Esophagus (tissue), 2 donors: ENCODE results near the gene SUMO2. TPM values are rescaled to one million over a fixed set of nuclear protein-coding genes. Genes with fewer than 3 reads are reported as not detected.
A peak's percentile ranks its signal among the peaks of the same experiment; 100 is the strongest.
"Not testable (repeated sequence)": the region's sequence is repeated elsewhere in the genome, so short reads cannot be mapped to it uniquely, and the experiment has no call there.

Experiments
- H3K27ac ChIP-seq, 2 donors: one replicate each; pipeline ENCODE4 v1.5.1; 2013; ENCODE audit warnings: low read depth in 2 of 2, mild to moderate bottlenecking in 2 of 2, inconsistent platforms in 1 of 2, low read length in 1 of 2, moderate library complexity in 1 of 2
- H3K27me3 ChIP-seq, 2 donors: one replicate each; pipeline ENCODE4 v1.6.1; 2013; ENCODE audit warnings: low read length in 2 of 2, control low read depth in 1 of 2, mild to moderate bottlenecking in 1 of 2; ENCODE audit not compliant: insufficient read depth in 2 of 2, control insufficient read depth in 1 of 2
- H3K36me3 ChIP-seq, 2 donors: one replicate each; pipeline ENCODE4 v1.6.1; 2013; ENCODE audit warnings: low read length in 1 of 2; ENCODE audit not compliant: control insufficient read depth in 2 of 2, insufficient read depth in 2 of 2
- H3K4me1 ChIP-seq, 2 donors: one replicate each; pipeline ENCODE4 v1.6.1; 2013; ENCODE audit warnings: low read length in 1 of 2; ENCODE audit not compliant: control insufficient read depth in 2 of 2, insufficient read depth in 2 of 2
- H3K4me3 ChIP-seq, 2 donors: one replicate each; pipeline ENCODE4 v1.5.1; 2013; ENCODE audit warnings: low read length in 2 of 2, mild to moderate bottlenecking in 2 of 2, low read depth in 1 of 2, moderate library complexity in 1 of 2
- H3K9me3 ChIP-seq, 2 donors: one replicate each; pipeline ENCODE4 v1.6.1; 2013; ENCODE audit warnings: mild to moderate bottlenecking in 2 of 2, low read depth in 1 of 2, low read length in 1 of 2, moderate library complexity in 1 of 2; ENCODE audit not compliant: control insufficient read depth in 2 of 2, insufficient read depth in 1 of 2
- WGBS, 2 donors: extraction: QIAGEN DNeasy Blood & Tissue Kit; methylation state at CpG; one replicate each; pipeline ENCODE4 v1.1.7; 2013; 5-methylcytosine and 5-hydroxymethylcytosine counted together
- polyA plus RNA-seq, 2 donors: library from polyadenylated mRNA; stranded (reverse); fragments of 200-250 nt; gene quantifications; one replicate each; pipeline ENCODE4 v1.2.3, GENCODE V29; 2013
- donor health status: healthy with polysubstance abuse.
- donor health status: Bipolar disorder and iron deficiency.

SUMO2 gene
- polyA plus RNA-seq, 2 donors: 68.8 to 76.0 TPM

- Histone ChIP-seq H3K9me3 (no peaks in the 10 kb centered on the region), H3K27ac (no peak overlapping the region), H3K4me1 (no peaks in the 10 kb centered on the region), H3K27me3 (no peaks in the 10 kb centered on the region), H3K4me3 (peak overlapping the region in 1 of 2 donors; percentile 79), H3K36me3 (peaks cover 0 to 6% of the 10 kb centered on the region in 2 donors)
- WGBS, 2 donors: 77 to 81% methylated on average over 6 of the region's 6 CpGs
These were observed 30.2 kb downstream of the SUMO2 start for GRCh38 chr17:75152523-75152921.

GRCh38 chr17:75151930-75152329, 30.8 kb downstream of the SUMO2 start:
- Histone ChIP-seq H3K36me3 (peaks cover 0 to 11% of the 10 kb centered on the region in 2 donors), H3K27me3 (no peaks in the 10 kb centered on the region), H3K9me3 (no peaks in the 10 kb centered on the region), H3K4me3 (no peak overlapping the region), H3K27ac (no peak overlapping the region), H3K4me1 (no peaks in the 10 kb centered on the region)
- 82 to 86% methylated on average over 6 of the region's 6 CpGs for WGBS, 2 donors

- no peaks in the 10 kb centered on the region for H3K9me3 ChIP-seq
- H3K4me1 ChIP-seq: no peaks in the 10 kb centered on the region
- no peaks in the 10 kb centered on the region for H3K27me3 ChIP-seq
- H3K27ac ChIP-seq: no peak overlapping the region
- H3K4me3 ChIP-seq: no peak overlapping the region
- WGBS, 2 donors: 85 to 88% methylated on average over 6 of the region's 6 CpGs
- peaks cover 0 to 18% of the 10 kb centered on the region in 2 donors for H3K36me3 ChIP-seq
These were observed 34.7 kb downstream of the SUMO2 start for GRCh38 chr17:75147878-75148546.

- H3K4me3 ChIP-seq: no peak overlapping the region
- WGBS, 2 donors: 86 to 87% methylated on average over 3 of the region's 3 CpGs
- no peaks in the 10 kb centered on the region for H3K9me3 ChIP-seq
- H3K27ac ChIP-seq: no peak overlapping the region
- H3K27me3 ChIP-seq: no peaks in the 10 kb centered on the region
- no peaks in the 10 kb centered on the region for H3K4me1 ChIP-seq
- H3K36me3 ChIP-seq: peaks cover 0 to 18% of the 10 kb centered on the region in 2 donors
These were observed 36.2 kb downstream of the SUMO2 start for GRCh38 chr17:75146592-75146991.

- Histone ChIP-seq H3K36me3 (peaks cover 0 to 22% of the 10 kb centered on the region in 2 donors), H3K4me3 (no peak overlapping the region), H3K27ac (no peak overlapping the region), H3K9me3 (no peaks in the 10 kb centered on the region), H3K27me3 (no peaks in the 10 kb centered on the region), H3K4me1 (no peaks in the 10 kb centered on the region)
- 87 to 90% methylated on average over 11 of the region's 11 CpGs for WGBS, 2 donors
These were observed 37.8 kb downstream of the SUMO2 start for GRCh38 chr17:75144816-75145512.

GRCh38 chr17:75142236-75142971, 40.4 kb downstream of the SUMO2 start:
- H3K27me3 ChIP-seq: no peaks in the 10 kb centered on the region
- WGBS, 2 donors: 63 to 71% methylated on average over 12 to 13 of the region's 13 CpGs
- no peak overlapping the region for H3K4me3 ChIP-seq
- H3K27ac ChIP-seq: peak overlapping the region; percentile 18 to 21
- H3K36me3 ChIP-seq: peaks cover 0 to 15% of the 10 kb centered on the region in 2 donors
- no peaks in the 10 kb centered on the region for H3K4me1 ChIP-seq
- no peaks in the 10 kb centered on the region for H3K9me3 ChIP-seq

- H3K27ac ChIP-seq: no peak overlapping the region
- H3K36me3 ChIP-seq: peaks cover 0 to 9% of the 10 kb centered on the region in 2 donors
- H3K9me3 ChIP-seq: no peaks in the 10 kb centered on the region
- WGBS, 2 donors: 94 to 95% methylated on average over 5 of the region's 5 CpGs
- no peaks in the 10 kb centered on the region for H3K4me1 ChIP-seq
- H3K27me3 ChIP-seq: no peaks in the 10 kb centered on the region
- H3K4me3 ChIP-seq: no peak overlapping the region
These were observed 44.2 kb downstream of the SUMO2 start for GRCh38 chr17:75138519-75138918.

GRCh38 chr17:75137762-75138161, 45.0 kb downstream of the SUMO2 start:
- not testable (repeated sequence) for H3K9me3 ChIP-seq, H3K27me3 ChIP-seq, H3K36me3 ChIP-seq, H3K27ac ChIP-seq, H3K4me3 ChIP-seq, H3K4me1 ChIP-seq
- WGBS, 2 donors: 92 to 93% methylated on average over 9 of the region's 9 CpGs

- Histone ChIP-seq H3K36me3 (peaks cover 0 to 8% of the 10 kb centered on the region in 2 donors), H3K9me3 (no peaks in the 10 kb centered on the region), H3K27me3 (no peaks in the 10 kb centered on the region), H3K27ac (peak overlapping the region; percentile 58 to 60), H3K4me1 (no peaks in the 10 kb centered on the region), H3K4me3 (no peak overlapping the region)
- WGBS, 2 donors: 54 to 77% methylated on average over 8 of the region's 8 CpGs
These were observed 46.8 kb downstream of the SUMO2 start for GRCh38 chr17:75135946-75136345.
